Measurements from ENCODE around the gene KRT8. TPM values are rescaled to one million over a fixed set of nuclear protein-coding genes. Genes with fewer than 3 reads are reported as not detected.
A peak's percentile ranks its signal among the peaks of the same experiment; 100 is the strongest.

KRT8 gene
- total and polyA plus RNA-seq, 2 of the 13 experiments (the other 11 are each of a cell fraction or from before 2014, with no cell fraction given) = 498 to 718 TPM

GRCh38 chr12:52879394-52880351 is 25.2 kb downstream of the KRT8 start (continued):
- TF ChIP-seq BCL3 (CRISPR knock-in tag; IDR thresholded peaks at IDR 0.05) = no peak
- TF ChIP-seq CREBL2 (CRISPR knock-in tag; IDR thresholded peaks at IDR 0.05; ENCODE audit: borderline replicate concordance) = no peak
- 0 out of 2 replicates have a peak, but pooled peaks have one; percentile 41 for TF ChIP-seq ZNF609 (CRISPR knock-in tag; IDR thresholded peaks at IDR 0.05; ENCODE audit: borderline replicate concordance)
- no peak for TF ChIP-seq ZNF207 (IDR thresholded peaks at IDR 0.05; ENCODE audit: borderline replicate concordance)
- TF ChIP-seq PHF8 (CRISPR knock-in tag; IDR thresholded peaks at IDR 0.05) = peak; percentile 63
- TF ChIP-seq ARHGAP35 (CRISPR knock-in tag; IDR thresholded peaks at IDR 0.05; ENCODE audit: borderline replicate concordance) = no peak
- TF ChIP-seq ZNF800 (CRISPR knock-in tag; IDR thresholded peaks at IDR 0.05) = peak; percentile 66; the same call in 1 of the 2 replicates
- TF ChIP-seq E2F1 (CRISPR knock-in tag; IDR thresholded peaks at IDR 0.05) = no peak
- TF ChIP-seq ZNF230 (CRISPR knock-in tag; IDR thresholded peaks at IDR 0.05) = no peak
- TF ChIP-seq MTF1 (CRISPR knock-in tag; IDR thresholded peaks at IDR 0.05) = no peak
- TF ChIP-seq FOXK2 (IDR thresholded peaks at IDR 0.05) = no peak
- TF ChIP-seq KDM1A (CRISPR knock-in tag; IDR thresholded peaks at IDR 0.05) = no peak
- TF ChIP-seq CCDC6 (CRISPR knock-in tag; IDR thresholded peaks at IDR 0.05) = peak; percentile 86
- no peak for TF ChIP-seq SRSF4 (IDR thresholded peaks at IDR 0.05; ENCODE audit: low read depth, low read length, poor library complexity, severe bottlenecking)
- TF ChIP-seq THAP11 (CRISPR knock-in tag; IDR thresholded peaks at IDR 0.05) = no peak
- no peak for TF ChIP-seq MXI1 (IDR thresholded peaks at IDR 0.05; ENCODE audit: borderline replicate concordance, low read depth, low read length)
- no peak for TF ChIP-seq LCORL (IDR thresholded peaks at IDR 0.05)
- peak; percentile 58; the same call in 1 of the 2 replicates for TF ChIP-seq LCORL (CRISPR knock-in tag; IDR thresholded peaks at IDR 0.05)
- no peak for TF ChIP-seq SATB2 (CRISPR knock-in tag; IDR thresholded peaks at IDR 0.05)
- TF ChIP-seq ZC3H13 (CRISPR knock-in tag; IDR thresholded peaks at IDR 0.05) = no peak
- TF ChIP-seq DMAP1 (CRISPR knock-in tag; IDR thresholded peaks at IDR 0.05) = no peak; the same call in 1 of the 2 replicates
